Raji (cell line): Measurements from ENCODE around the gene ALOX12B.

Experiments used
- POLR2A ChIP-seq: IDR thresholded peaks from 2 replicates; pipeline ENCODE4 v1.6.1; 2011; ENCODE audit warnings: low read depth, low read length, control low read depth; ENCODE audit not compliant: insufficient read depth

Gene ALOX12B

GRCh38 chr17:8029121-8029520 lies 58.4 kb downstream of the ALOX12B start:
- TF ChIP-seq POLR2A, result no peak

GRCh38 chr17:8025176-8025911 lies 62.2 kb downstream of the ALOX12B start:
- TF ChIP-seq POLR2A, result no peak
